Activated CD8-positive, alpha-beta memory T cell treated with anti-CD3 and anti-CD28 coated beads, Interleukin-2, amount 50 U/mL, for 24 hours (primary cell): Measurements from ENCODE around the gene FRK.
"Not testable (repeated sequence)": the region's sequence is repeated elsewhere in the genome, so short reads cannot be mapped to it uniquely, and the experiment has no call there.

Experiments used
- DNase-seq: peaks from one replicate; pipeline ENCODE4 v3.0.0-alpha.2; 2020; ENCODE audit errors: extremely low read depth

The FRK gene, protein sequence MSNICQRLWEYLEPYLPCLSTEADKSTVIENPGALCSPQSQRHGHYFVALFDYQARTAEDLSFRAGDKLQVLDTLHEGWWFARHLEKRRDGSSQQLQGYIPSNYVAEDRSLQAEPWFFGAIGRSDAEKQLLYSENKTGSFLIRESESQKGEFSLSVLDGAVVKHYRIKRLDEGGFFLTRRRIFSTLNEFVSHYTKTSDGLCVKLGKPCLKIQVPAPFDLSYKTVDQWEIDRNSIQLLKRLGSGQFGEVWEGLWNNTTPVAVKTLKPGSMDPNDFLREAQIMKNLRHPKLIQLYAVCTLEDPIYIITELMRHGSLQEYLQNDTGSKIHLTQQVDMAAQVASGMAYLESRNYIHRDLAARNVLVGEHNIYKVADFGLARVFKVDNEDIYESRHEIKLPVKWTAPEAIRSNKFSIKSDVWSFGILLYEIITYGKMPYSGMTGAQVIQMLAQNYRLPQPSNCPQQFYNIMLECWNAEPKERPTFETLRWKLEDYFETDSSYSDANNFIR

DNA sequence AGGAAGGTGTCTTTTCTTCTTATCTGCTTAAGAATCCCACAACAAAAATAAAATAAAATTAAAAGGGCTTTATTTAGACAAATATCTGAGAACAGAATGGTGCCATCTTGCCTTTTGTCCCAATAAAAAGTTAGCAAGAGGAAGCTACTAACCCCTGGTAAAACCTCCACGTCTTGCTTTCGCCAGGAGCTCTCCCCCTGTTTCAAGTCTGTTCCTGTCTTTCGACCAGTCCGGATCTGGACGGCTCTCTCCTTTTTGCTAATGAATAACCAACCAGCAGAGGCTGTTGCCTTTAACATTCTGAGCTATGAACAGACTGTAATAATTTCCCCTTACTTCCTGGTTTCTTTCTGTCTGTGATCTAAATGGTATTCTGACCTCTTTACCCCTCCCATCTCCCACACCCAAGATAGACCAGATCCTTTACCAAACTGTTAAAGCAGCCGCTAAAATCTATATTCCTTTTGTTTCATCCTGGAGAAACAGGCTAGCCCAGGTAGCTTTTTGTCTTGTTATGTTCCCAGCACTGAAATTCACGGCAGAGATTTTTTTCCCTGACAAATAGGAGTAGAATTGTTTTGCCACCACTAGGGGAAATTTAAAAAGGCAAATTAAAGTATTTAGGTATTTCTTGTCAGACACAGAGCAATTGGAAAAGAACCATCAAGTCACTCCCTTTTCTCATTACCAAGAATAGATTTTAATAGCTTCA lies at the start of gene FRK:
Gene FRK (minus strand): TSS at position 320 of the 712 bp plus-strand sequence. CDS start 580 bp downstream, outside the sequence.
- DNase-seq, result no peak

DNA sequence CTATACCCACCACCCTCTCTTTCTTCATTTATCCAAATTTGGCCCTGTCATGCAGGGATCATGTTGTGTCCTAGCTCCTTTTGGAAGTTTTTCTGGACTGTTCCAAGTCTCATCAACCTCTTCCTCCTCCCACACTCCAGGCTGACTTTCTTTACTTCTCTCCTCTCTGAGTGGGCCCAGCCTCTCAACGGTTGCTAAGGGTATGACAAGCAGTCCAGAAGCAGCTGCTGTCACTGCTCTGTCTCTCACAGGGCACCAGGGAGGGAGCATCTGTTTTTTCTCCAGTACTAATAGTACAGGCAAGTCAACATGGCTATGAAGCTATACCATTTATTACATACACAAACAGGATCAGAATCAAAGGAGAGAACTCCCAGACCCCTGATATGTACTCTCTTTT lies 48.1 kb upstream of the FRK start:
- no peak for DNase-seq

DNA sequence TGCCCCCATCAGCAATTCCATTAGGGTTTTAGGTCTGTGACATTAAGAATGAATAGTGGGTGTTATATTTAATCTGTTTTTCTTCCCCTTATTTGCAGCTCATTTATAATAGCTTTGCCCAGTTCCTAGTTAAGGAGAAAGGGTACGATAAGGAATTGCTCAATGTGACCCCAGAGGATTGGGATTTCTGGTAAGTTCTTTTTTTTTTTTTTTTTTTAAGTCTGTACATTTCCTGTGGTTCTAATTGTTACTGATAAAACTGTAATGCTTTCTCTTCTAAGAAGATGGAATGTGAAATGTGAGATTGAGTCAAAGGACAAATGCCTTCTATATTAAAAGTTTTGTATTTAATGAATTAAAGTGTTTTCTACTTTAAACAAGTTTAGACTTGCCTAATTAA lies 45.5 kb upstream of the FRK start:
- no peak for DNase-seq

DNA sequence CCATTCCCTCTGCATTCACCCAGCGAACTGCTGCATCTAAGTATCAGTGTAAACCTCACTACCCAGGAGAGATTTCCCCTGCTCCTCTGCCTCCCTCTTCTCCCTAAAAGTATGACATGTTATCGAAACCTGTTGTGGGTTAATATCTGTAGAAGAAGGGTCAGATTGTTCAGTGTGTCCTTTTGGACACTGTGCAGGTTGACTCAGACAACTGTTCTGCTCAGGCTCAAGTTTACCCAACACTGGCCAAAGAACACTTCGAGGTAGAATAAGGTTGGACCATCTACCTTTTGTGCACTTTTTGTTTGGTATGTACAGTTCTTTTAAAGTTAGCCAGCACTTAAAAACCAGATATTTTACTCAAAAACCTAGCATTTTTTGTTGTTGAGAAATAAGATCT lies 44.6 kb upstream of the FRK start:
- DNase-seq, result no peak

DNA sequence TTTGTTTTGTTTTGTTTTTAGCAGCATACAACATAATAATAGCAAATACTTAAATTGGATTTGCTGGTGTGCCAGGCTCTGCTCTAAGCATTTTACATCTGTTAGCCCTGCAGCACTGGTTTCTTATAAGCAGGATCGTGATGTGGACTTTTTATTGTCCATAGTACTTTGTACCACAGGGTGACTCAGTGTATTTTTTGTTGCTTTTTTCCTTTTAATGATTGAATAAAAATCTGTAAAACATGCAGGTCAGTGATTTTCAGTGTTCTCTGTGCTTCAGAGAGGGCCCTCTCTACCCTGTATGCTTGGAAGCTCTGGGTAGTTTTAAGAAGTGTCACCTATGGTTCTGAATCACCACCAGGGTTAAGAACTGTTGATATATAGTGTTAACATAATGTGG lies 43.9 kb upstream of the FRK start:
- DNase-seq, result no peak

DNA sequence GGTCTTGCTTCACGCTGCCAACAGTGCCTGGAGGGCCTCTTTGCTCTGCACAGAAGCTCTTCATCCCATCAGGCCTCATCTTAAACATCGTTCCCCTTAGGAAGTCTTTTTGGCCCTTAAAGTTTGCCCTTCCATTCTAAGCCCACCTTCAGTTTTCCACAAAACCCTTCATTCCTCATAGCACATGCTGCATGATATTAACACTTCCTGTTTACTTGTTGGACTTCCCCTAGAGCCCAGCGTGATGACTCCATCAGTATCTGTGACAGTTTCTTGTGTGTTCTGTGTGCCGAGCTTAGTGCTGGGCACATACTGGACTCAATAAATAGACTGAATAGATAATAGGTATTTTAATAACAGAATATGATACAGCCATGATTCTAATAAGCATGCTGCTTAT lies 42.2 kb upstream of the FRK start:
- no peak for DNase-seq

DNA sequence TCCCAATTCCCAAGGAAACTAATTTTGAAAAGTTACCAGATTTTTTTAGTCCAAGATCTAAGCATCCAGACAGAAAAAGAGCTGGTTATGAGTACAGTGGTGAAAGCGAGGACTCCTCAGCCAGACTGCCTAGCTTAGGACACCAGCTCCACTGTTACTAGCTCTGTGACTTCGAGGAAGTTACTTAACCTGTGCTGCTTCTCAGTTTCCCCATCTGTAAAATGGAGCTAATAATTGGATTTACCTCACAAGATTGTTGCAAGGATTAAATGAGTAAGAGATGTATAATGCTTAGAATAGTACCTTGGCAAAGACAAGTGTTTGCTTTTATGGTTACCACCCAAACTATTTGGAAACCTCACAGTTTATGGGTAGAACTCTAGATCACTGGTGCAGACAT lies 41.1 kb upstream of the FRK start:
- DNase-seq, result no peak

DNA sequence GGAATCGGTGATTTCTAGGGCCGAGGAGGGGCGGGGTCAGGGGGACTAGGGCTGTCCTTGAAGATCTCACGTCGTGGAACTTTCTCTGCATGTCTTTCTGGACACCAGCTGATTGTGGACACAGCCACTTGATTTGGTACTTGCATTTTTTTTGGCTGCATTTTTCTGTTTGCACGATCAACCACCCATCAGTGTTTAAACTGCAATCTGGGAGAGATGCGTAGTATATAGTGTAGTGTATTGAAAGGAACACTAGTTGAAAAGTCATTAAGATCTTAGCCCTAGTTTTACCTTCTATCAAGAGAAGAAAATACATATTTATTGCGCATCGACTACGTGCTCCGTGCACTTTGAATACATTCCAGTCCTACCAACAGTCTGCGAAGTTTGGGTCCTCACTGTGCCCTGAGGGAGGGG lies 40.6 kb upstream of the FRK start:
- no peak for DNase-seq

DNA sequence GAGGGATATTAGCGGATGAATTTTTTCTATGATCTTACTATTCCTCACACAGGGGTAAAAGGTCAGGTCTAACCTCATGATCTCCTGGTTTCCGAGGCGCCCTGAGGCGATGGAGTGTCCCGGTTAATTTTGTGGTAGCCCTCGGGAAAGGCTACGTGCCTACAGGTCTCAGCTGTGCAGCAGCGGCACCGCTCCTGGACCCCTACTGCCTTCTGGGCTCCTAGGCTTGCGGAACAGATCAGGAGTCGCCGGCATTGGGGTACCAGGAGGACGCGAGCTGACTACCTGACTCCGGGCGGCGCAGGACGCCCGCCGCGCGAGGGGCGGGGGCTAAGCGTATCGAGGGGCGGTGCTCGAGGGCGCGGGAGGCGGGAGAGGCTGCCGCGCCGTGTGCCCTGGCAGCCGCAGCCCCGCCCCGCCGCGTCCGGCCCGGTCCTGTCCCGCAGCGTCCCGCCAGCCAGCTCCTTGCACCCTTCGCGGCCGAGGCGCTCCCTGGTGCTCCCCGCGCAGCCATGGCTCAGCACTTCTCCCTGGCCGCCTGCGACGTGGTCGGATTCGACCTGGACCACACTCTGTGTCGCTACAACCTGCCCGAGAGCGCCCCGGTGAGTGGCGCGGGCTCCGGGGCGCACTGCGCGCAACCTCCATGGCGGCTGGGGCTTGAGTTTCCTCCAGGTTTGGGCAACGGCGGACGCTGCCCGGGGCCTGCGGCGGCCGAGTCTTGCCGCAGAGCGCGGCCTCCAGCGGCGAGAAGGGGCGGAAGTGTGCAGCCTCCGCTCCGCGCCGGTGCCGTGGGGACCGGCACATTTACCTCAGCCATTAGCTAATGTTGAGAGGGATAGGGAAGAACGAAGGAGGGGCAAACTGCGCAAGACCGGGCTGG lies 40.0 kb upstream of the FRK start, which contains the start of gene NT5DC1:
Gene NT5DC1 (plus strand): TSS at position 435 of the 883 bp plus-strand sequence. CDS start 78 bp downstream, at position 513.
- DNase-seq, result peak; percentile 65

DNA sequence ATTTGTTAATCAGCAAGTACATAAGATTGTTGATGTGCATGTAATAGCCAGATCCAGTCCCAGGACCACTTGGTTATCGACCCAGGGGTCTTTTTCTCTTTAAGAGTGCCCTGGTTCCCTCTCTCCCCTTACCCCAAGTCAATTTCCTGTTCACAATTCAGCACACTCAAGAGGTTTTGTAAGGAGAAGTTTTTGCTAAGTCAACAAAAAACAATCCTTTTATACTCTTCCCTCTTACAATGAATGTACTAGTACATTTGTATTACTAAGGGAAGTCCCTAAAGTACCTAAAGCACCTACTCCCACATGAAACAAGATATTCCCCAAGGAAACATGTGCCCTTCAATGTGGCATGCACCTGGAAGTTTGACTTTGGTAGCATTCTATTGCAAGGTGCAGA lies 38.3 kb upstream of the FRK start:
- no peak for DNase-seq

DNA sequence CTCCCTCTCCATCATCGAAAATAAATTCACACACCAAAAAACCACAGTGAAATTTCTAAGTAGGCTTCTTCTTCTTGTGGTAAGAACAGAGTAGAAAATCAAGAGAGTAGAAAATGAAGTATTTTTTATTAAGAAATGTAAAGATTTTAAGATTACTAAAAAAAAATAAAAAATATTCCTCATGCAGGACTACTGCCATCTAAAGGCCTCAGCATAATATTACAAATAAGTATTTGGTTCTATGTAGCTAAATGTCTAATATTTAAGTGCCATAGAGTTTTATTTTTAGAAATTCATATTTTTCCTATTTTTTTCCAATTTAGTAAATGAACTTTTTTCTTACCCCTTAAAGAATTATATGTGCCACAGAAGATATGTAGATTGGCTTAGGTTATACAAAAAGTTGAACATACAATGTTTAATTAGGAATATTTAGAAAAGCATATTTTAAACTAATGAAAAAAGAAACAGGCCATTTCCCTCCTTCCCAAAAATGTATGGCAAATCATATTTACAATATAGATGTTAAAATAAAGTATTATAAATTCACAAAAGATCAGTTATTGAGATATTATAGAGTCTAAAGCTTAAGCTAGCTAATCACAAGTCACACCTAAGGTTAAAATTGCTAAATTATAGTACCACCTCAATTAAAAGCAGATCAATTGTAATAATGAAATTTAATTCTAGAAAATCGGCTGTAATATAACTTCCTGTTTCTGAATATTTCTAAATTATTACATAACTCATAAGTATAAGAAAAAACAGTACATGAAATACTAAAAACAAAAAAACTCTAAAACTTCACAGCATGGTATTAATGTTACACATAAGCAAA lies 36.5 kb upstream of the FRK start:
- DNase-seq, result no peak

DNA sequence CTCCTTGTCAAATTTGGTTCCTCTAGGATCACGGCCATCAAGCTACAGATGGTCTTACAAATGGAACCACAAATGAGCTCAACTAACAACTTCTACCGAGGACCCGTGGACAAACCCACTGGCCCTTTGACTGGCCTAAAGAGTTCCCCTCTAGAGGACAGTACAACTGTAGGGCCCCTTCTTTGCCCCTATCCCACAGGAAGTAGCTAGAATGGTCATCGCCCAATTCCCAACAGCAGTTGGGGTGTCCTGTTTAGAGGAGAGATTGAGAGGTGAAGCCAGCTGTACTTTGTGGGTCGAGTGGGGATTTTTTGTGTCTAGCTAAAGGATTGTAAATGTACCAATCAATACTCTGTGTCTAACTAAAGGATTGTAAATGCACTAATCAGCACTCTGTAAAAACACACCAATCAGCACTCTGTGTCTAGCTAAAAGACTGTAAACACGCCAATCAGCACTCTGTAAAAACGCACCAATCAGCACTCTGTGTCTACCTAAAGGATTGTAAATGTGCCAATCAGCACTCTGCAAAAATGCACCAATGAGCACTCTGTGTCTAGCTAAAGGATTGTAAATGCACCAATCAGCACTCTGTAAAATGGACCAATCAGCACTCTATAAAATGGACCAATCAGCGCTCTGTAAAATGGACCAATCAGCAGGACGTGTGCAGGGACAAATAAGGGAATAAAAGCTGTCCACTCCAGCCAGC lies 35.5 kb upstream of the FRK start:
- not testable (repeated sequence) for DNase-seq

DNA sequence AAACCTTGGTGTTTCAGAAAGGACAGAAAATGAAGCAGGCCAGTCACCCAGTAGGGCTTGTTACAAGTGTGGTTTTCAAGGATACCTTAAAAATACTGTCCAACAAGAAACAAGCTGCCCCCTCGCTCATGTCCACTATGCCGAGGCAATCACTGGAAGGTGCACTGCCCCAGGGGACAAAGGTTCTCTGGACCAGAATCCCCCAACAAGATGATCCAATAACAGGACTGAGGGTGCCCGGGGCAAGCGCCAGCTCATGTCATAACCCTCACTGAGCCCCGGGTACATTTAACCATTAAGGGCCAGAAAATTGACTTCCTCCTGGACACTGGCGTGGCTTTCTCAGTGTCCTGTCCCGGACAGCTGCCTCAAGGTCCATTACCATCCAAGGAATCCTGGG lies 33.4 kb upstream of the FRK start:
- DNase-seq, result no peak

DNA sequence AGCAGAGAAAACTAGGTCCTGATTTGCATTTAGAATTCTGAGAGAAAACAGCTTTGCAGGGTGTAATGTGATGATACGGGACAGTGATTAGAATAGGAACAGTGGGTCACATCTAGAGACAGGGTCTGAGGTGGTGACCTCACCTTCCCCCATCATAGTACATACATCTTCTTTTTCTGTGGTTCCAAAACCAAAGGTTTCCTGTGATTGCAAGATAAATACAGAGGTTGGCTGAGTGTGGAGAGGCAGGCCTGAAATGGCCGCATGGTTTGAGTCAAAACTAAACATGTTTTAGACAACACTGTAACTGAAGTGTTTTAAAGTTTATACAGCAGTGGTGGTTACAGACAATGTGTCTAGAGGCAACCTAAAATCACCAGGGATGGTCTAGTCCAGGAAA lies 29.6 kb upstream of the FRK start:
- no peak for DNase-seq

DNA sequence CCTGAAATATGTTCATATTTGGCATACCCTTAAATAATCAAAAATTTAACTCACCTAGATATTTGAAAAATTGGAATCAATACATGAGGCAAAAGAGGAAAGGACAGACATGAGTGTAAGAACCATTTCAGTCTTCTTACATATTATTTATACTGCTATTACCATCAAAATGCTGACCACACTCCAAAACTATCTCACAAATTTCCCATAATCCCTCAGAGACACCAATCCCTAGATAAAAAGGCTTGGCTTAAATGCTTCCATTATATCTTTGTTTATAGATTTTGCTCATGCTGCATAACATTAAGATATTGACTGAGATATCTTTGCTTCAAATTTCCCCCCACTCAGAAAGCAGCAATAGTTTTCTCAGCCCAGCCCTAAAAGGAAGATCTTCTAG lies 28.3 kb upstream of the FRK start:
- DNase-seq, result no peak

DNA sequence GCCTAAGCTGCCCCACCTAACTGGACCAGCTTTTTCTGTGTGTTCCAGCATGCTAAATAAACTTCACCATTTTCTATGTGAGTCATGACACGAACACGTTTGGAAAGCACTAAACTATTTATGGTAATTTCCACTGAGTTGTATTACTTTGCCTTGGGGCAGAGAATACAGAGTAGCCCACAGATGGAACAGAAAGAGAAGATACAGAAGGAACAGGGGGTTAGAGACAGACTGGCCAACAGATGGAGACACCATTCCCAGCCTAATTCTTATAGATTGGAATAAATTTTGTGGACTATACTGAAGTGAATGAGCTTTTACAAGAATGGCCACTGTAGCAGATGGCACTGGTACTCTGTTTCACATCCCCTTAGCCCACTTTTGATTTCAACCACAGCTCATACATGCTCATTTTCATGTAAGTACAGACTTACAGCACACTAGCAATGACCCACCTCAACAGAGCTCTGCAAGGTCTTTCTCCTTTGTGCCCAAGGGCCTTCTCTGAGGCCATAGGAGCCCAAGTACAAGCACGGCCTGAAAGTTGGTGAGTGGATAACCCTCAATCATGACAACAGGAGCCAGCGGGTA lies 26.8 kb upstream of the FRK start:
- DNase-seq, result no peak

DNA sequence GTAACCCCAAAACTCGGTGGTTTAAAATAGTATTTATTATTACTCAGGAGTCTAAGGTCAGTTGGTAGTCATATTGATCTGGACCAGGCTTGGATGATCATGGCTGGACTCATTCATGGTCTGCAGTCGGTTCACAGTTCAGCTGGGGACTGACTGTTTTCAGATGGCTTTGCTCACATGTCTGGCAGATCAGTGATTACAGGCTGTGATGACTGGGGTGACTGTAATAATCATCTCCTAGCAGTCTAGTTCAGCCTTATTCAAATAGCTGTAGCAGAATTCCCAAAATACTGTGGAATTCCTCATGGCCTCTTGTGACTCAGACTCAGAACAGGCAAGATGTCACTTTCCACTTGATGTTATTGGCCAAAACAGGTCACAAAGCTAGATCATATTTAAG lies 23.6 kb upstream of the FRK start:
- DNase-seq, result no peak

DNA sequence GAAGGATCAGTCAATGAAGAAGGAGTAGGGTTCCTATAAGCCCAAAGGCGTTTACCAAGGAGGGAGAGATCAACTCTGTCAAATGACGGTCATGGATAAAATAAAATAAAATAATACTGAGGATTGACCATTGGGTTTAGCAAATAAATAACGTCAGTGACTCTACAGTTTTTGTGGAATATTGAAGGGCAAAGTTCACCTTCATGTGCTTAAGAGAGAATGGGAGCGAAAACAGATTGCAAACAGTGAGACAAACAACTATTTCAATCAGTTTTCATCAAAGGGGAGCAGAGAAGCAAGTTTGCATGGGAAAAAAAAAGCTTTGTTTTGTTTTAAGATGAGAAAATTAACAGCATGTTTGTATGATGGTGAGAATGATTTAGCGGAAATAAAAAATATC lies 22.4 kb upstream of the FRK start:
- no peak for DNase-seq

DNA sequence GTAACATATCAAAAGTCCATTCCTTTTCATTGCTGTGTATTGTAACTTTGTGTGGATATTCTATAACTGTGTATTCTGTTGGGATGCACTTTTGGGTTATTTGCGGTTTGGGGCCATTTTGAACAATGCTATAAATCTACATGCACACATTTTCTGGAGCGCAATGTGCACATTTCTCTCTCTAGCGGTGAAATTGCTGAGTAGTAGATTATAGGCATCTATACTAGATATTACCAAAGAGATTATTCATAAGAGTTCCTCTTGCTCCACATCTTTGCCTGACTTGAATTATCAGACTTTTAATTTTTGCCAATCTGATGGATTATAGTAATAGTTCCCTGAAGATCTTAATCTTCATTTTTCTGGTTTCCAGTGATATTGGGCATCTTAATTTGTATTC lies 18.3 kb upstream of the FRK start:
- no peak for DNase-seq

DNA sequence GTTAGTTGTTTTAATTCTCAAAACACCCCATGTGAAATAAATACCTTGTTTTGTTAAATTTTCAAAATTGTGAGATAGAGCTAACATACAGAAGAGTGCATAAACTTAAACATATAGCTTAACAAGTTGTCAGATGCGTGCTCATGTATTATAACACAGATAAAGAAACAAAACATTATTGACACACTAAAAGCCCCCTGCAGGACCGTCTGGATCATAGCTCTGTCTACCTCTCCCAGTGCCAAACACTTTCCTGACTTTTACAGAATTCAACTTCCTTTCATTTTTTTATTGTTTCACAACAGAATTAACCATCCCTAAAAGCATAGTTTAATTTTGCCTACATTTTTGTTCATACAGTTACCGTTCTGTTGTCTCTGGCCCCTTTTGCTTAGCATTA lies 17.8 kb upstream of the FRK start:
- no peak for DNase-seq
